ENCODE measurements around the gene PSME3.
"Not testable (repeated sequence)": the region's sequence is repeated elsewhere in the genome, so short reads cannot be mapped to it uniquely, and the experiment has no call there.

PSME3 gene

DNA sequence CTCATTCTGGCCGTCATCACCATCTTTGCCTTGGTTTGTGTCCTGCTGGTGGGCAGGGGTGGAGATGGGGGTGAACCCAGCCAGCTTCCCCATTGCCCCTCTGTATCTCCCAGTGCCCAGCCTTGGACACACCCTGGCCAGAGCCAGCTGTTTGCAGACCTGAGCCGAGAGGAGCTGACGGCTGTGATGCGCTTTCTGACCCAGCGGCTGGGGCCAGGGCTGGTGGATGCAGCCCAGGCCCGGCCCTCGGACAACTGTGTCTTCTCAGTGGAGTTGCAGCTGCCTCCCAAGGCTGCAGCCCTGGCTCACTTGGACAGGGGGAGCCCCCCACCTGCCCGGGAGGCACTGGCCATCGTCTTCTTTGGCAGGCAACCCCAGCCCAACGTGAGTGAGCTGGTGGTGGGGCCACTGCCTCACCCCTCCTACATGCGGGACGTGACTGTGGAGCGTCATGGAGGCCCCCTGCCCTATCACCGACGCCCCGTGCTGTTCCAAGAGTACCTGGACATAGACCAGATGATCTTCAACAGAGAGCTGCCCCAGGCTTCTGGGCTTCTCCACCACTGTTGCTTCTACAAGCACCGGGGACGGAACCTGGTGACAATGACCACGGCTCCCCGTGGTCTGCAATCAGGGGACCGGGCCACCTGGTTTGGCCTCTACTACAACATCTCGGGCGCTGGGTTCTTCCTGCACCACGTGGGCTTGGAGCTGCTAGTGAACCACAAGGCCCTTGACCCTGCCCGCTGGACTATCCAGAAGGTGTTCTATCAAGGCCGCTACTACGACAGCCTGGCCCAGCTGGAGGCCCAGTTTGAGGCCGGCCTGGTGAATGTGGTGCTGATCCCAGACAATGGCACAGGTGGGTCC is 18.4 kb downstream of the PSME3 start:
- not testable (repeated sequence) for DNase-seq

GRCh38 chr17:42852351-42852750 is 19.2 kb downstream of the PSME3 start:
- DNase-seq: no peak

- no peak for DNase-seq
Measured at GRCh38 chr17:42853004-42853403, 19.8 kb downstream of the PSME3 start.

DNA sequence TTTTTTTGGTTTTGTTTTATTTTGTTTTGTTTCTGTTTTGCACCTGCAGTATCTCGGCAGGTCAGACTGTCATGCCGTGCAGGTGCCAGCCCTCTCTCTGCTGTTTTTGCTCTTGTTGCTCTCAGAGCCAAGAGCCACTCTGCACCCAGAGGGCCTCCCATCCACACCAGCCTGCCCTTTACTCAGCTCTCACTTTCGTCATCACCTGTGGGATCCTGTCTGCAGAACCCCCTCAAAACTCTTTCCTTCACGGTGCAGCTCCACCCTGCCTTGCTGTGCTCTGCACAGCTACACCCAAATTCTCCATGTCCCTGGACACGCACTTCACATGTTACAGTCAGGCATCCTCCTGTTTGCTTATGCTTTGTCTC is 20.4 kb downstream of the PSME3 start:
- DNase-seq: no peak

GRCh38 chr17:42853968-42854790 is 21.0 kb downstream of the PSME3 start:
- no peak for DNase-seq

DNA sequence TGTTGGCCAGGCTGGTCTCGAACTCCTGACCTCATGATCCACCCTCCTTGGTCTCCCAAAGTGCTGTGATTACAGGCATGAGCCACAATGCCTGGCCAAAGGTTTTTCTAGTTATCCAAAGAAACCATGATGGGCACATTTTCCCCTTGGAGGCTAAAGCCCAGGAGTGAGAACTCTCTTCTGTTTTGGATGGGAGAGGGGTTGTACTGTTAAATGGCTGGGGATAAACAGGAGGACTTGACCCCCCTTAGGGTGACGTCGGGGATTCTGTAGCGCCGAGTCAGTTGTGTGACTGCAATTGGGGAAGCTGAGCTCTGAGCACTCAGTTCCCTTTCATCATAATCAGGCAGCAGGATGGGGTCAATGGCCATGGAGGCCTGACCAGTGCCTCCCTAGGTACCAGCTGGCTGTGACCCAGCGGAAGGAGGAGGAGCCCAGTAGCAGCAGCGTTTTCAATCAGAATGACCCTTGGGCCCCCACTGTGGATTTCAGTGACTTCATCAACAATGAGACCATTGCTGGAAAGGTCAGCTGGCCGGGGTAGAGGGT is 21.9 kb downstream of the PSME3 start:
- no peak for DNase-seq

GRCh38 chr17:42856093-42856492 is 22.9 kb downstream of the PSME3 start:
- not testable (repeated sequence) for DNase-seq

- DNase-seq: not testable (repeated sequence)
Measured at GRCh38 chr17:42856516-42856915, 23.3 kb downstream of the PSME3 start.

DNA sequence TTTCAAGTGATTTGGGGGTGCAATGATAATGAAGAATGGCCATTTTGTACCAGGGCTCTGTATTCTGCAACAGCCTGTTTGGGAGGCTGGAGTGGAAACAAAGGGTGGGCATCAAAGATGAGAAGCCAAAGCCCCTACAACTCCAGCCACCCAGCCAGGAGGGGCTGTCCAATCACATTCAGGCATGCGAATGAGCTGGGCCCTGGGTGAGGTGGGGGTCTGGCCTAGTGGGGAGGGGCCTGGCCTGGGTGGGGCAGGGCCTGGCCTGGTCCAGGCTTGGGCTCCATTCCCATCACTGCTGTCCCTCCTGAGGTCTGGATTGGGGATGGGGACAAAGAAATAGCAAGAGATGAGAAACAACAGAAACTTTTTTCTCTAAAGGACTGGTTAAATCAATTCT is 24.2 kb downstream of the PSME3 start:
- DNase-seq: no peak

- no peak for DNase-seq
Measured at GRCh38 chr17:42865638-42866094, 32.5 kb downstream of the PSME3 start.

DNA sequence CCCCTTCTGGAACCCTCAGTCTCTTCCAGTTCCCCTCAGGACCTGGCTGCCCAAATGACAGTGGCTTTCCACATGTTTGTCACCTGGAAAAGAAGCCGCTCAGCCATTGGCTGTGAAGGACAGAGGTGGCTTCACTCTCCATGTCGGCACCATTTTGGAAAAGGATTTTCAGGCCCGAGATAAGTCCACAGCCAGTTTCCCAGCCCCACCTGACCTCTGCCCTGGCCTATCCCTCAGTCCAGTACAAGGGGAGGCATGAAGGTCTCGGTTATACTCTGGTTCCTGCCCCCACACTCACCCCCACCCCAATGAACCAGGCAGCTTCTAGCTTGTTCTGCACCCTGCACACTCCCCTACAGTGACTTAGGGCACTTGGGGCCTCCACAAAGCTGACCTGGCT is 33.0 kb downstream of the PSME3 start:
- DNase-seq: no peak

- no peak for DNase-seq
Measured at GRCh38 chr17:42866631-42867575, 33.7 kb downstream of the PSME3 start.

DNA sequence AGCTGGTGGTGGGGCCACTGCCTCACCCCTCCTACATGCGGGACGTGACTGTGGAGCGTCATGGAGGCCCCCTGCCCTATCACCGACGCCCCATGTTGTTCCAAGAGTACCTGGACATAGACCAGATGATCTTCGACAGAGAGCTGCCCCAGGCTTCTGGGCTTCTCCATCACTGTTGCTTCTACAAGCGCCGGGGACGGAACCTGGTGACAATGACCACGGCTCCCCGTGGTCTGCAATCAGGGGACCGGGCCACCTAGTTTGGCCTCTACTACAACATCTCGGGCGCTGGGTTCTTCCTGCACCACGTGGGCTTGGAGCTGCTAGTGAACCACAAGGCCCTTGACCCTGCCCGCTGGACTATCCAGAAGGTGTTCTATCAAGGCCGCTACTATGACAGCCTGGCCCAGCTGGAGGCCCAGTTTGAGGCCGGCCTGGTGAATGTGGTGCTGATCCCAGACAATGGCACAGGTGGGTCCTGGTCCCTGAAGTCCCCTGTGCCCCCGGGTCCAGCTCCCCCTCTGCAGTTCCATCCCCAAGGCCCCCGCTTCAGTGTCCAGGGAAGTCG is 34.6 kb downstream of the PSME3 start:
- DNase-seq: not testable (repeated sequence)

DNA sequence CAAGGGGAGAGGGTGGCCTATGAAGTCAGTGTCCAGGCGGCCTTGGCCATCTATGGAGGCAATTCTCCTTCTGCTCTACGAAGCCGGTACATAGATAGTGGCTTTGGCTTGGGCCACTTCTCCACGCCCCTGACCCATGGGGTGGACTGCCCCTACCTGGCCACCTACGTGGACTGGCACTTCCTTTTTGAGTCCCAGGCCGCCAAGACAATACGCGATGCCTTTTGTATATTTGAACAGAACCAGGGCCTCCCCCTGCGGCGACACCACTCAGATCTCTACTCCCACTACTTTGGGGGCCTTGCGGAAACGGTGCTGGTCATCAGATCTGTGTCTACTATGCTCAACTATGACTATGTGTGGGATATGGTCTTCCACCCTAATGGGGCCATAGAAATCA is 35.1 kb downstream of the PSME3 start:
- DNase-seq: no peak

DNA sequence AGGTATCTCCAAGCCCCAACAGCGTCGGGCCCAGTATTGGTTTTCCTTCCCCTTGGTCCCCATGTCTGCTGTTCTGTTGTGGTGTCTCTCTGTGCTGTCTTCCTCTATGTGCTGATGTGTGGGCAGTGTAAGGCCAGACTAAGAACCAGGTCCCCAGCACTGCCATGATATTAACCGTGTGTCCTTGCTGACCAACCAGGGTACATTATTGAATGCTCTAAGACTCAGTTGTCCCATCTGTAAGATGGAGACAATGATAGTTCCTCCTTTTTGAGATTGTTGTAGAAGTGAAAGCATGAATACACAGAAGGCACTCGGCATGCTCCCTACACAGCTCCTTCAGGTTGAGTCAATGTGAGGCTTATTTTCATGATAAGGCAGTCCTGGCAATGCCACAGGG is 38.5 kb downstream of the PSME3 start:
- DNase-seq: no peak

GRCh38 chr17:42872251-42872965 is 39.2 kb downstream of the PSME3 start:
- no peak for DNase-seq

DNA sequence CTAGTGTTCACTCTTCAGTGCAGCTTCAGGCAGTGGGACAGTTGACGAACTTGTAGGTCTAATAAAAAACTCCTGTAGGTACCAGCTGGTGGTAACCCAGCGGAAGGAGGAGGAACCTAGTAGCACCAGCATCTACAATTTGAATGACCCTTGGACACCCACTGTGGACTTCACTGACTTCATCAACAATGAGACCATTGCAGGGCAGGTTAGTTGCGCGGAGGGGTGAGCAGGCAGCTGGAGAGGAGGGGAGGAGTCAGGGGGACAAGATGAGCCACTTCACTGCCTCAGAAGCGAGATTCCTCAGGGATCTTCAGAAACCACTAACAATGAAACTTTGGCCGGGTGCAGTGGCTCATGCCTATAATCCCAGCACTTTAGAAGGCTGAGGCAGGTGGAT is 40.1 kb downstream of the PSME3 start:
- DNase-seq: no peak

GRCh38 chr17:42873932-42874695 is 40.9 kb downstream of the PSME3 start:
- DNase-seq: not testable (repeated sequence)

DNA sequence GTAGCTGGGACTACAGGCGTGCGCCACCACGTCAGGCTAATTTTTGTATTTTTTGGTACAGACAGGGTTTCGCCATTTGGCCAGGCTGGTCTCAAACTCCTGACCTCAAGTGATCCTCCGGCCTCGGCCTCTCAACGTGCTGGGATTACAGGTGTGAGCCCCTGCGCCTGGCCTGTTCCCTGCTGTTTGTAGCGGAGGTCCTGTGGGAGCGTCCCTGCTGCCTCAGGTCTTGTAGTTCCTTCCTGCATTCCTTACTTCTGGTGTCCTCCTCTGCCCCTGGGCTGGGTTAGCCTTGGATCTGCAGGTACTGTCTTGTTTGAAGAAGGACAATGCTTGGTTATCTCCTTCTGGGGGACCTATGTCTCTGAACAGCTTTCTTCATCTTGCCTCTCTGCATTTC is 43.8 kb downstream of the PSME3 start:
- DNase-seq: no peak

- no peak for DNase-seq
Measured at GRCh38 chr17:42878123-42878880, 45.1 kb downstream of the PSME3 start.

Data from activated T-cell treated with anti-CD3 and anti-CD28 coated beads for 4 hours (primary cell).